ENCODE measurements around the gene FGD2.

- TF ChIP-seq CTCF (IDR thresholded peaks at IDR 0.05; ENCODE audit: low read depth, low read length, poor library complexity, severe bottlenecking) (no peak), EZH2phosphoT487 (IDR thresholded peaks at IDR 0.05; ENCODE audit: borderline replicate concordance, low read length) (no peak)
These were observed 41.9 kb downstream of the FGD2 start for GRCh38 chr6:37047346-37047688.
